Left cardiac atrium (tissue), 4 donors: ENCODE measurements around the gene CADPS2. TPM values are rescaled to one million over a fixed set of nuclear protein-coding genes. Genes with fewer than 3 reads are reported as not detected.
A peak's percentile ranks its signal among the peaks of the same experiment; 100 is the strongest.
"Not testable (repeated sequence)": the region's sequence is repeated elsewhere in the genome, so short reads cannot be mapped to it uniquely, and the experiment has no call there.

Experiments used
- ATAC-seq, 2 donors: fragments of 200-7000 bp; cut with Tn5 transposase; one replicate each; pipeline ENCODE4 v1.9.1; 2020; ENCODE audit warnings: mild to moderate bottlenecking in 2 of 2, moderate library complexity in 2 of 2
- DNase-seq: peaks from one replicate; pipeline ENCODE4 v3.0.0-alpha.2; 2020
- intact Hi-C, 2 donors: fragments of 100-400 bp; cut with DNase I; formaldehyde crosslinking; loops; one replicate each; pipeline versions ENCODE4 v1.14.1 to v1.15.1; 2022 to 2023
- total RNA-seq, 2 donors: library from RNA; stranded (reverse); fragmentation: NEBNext Ultra II Directional; extraction: Animal tissue kit (Norgen Biotek cat#: 25700); gene quantifications; one replicate each; pipeline ENCODE4 v1.2.1, GENCODE V29; 2021
- donor health status: DM: no; HTN: yes; CAD: no.
- donor health status: DM: no; HTN: yes; CAD: no; lungs with severe emphysema.
- donor health status: DM: yes; HTN: yes; CAD: no.
- donor health status: Dilated cardiomyopathy.

Gene CADPS2
- total RNA-seq, 2 donors from 2014 or later, result 11.5 to 14.4 TPM

DNA sequence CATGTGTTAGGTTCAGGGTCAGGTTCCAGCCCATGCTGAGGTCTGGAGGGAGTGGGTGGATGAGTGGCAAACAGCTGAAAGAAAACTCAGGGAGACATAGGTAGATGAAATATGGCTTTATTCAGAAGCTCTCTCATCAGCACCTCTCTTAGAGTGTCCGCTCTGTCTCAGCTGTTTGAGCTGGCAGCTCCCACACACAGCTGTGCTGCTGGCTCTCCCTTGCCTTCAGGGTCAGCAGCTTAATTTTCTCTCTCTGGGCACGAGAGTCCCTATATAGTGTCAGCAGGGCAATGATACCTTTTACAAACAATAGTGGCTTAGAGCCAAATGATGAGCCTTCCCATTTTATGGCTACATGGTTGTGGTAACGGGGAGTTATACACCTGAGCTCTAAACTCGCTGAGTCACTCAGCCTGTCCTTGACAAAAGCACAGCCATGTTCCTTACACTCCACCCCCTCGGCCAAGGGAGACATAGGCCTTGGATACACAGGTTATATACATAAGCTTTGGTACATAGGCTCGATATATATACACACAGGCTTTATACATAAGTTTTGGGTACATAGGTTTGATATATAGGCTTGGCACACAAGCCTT lies 197.8 kb downstream of the CADPS2 start:
- intact Hi-C loops, result no loop called here
- ATAC-seq (peak in 1 of 2 donors; percentile 53), DNase-seq (no peak)

DNA sequence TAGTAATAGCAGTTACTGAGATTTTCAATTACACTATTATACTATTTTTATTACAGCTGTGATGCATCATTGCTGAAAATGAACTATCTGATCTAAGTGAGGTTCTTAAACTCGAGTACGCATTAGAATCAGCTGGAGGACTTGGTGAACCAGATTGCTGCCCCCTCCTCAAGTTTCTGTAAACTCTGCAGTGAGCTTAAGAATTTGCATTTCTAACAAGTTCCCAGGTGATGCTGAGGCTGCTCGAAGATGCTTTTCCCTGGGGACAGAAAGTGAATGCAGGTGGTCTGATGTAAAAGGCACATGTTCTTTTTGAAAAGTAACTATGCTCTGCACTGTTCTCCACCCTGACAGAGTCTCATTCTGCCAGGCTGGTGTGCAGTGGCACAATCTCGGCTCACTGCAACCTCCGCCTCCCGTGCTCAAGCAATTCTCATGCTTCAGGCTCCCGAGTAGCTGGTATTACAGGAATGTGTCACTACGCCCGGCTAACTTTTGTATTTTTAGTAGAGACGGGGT lies 199.8 kb downstream of the CADPS2 start:
- no peak for DNase-seq
- no peak for ATAC-seq
- intact Hi-C loops, result no loop called here

- ATAC-seq, result no peak
- no peak for DNase-seq
- intact Hi-C loops, result no loop called here
These were observed 201.8 kb downstream of the CADPS2 start for GRCh38 chr7:122684504-122684903.

DNA sequence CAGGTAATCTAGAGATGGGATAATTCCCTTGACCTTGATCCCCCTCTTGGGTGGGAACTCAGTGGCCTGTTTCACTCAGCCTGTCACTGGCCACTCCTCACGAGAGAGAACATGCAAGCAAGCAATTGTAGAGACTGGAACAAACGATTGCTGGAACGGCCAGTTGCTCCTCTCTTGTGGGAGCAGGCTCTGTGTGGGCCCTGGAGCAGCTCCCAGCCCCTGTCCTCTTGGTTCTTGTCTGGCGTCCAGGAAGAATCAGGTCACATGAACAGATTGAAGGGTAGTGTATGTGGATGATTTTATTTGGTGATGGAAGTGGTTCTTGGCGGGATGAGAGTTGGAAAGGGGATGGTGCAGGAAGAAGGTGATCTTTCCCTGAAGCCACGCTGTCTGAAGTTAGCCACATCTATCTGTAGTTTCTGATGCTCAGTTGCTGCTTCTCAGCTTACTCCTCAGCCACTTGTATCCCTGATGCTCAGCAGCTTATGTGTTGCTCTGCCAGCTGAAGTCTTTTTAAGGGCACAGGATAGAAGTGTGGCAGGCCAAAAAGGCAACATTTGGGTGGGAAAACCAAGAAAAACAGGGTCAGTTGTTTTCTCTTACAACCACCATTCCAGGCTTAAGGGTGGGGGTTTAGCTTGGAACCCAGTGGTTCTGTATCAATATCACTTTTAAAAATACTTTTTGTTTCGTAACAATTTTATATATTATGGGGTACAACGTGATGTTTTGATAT lies 203.3 kb downstream of the CADPS2 start:
- intact Hi-C loops, result no loop called here
- no peak for DNase-seq
- peak; percentile 26 to 41 for ATAC-seq

DNA sequence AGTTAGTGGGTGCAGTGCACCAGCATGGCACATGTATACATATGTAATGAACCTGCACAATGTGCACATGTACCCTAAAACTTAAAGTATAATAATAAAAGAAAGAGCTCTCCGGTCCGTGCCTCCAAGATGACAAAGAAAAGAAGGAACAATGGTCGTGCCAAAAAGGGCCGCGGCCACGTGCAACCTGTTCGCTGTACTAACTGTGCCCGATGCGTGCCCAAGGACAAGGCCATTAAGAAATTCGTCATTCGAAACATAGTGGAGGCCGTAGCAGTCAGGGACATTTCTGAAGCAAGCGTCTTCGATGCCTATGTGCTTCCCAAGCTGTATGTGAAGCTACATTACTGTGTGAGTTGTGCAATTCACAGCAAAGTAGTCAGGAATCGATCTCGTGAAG lies 205.1 kb downstream of the CADPS2 start:
- DNase-seq, intact Hi-C loops, ATAC-seq: not testable (repeated sequence)

GRCh38 chr7:122679813-122680212 lies 206.4 kb downstream of the CADPS2 start:
- DNase-seq, result no peak
- intact Hi-C loops, result no loop called here
- ATAC-seq, result no peak

DNA sequence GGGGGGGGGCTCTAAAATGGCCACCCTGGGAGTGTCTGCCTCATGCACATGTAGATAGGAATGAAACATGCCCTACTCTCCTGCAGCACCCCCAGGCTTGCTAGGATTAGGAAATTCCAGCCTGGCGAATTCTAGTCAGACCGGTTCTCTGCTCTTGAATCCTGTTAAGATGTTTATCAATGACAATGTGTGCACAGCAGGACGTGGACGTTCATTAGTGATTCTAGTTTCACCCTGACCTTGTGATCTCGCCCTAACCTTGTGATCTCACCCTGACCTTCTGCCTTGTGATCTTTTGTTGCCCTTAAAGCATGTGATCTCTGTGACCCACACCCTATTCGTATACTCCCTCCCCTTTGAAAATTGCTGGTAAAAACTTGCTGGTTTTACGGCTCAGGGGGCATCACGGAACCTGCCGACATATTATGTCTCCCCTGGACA lies 207.0 kb downstream of the CADPS2 start:
- intact Hi-C loops, DNase-seq, ATAC-seq: not testable (repeated sequence)

- no peak for DNase-seq
- no peak for ATAC-seq
- intact Hi-C loops, result no loop called here
These were observed 209.1 kb downstream of the CADPS2 start for GRCh38 chr7:122677149-122677548.

DNA sequence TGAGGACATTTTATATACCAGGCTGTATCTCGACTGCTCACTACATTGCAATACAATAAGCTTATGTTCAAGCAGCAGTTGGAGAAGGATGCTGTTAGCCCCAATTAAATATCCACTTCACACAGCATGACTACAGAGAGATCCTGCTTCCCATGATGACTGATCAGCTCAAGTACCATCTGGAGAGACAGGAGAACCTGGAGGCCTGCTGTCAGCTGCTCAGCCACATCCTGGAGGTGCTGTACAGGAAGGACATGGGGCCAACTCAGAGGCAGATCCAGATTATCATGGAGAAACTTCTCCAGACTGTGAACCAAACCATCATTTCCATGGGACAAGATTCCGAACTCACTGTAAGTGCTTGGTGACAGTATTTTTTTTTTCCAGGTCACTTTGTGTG lies 209.8 kb downstream of the CADPS2 start:
- intact Hi-C loops, result no loop called here
- DNase-seq, result no peak
- ATAC-seq, result no peak

DNA sequence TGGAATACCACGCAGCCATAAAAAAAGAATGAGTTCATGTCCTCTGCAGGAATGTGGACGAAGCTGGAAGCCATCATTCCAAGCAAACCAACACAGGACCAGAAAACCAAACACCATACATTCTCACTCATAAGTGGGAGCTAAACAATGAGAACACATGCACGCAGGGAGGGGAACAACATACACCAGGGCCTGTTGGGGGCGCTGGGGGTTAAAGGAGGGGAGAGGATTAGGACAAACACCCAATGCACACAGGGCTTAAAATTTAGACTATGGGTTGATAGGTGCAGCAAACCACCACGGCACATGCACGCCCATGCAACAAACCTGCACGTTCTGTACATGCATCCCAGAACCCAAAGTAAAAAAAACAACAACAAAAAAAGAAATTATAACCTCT lies 210.6 kb downstream of the CADPS2 start:
- intact Hi-C loops, result no loop called here
- ATAC-seq (no peak), DNase-seq (no peak)

- intact Hi-C loops, result no loop called here
- ATAC-seq (peak in 1 of 2 donors; percentile 57), DNase-seq (no peak)
These were observed 211.2 kb downstream of the CADPS2 start for GRCh38 chr7:122675011-122675410.

GRCh38 chr7:122674502-122674901 lies 211.8 kb downstream of the CADPS2 start:
- ATAC-seq (peak in 1 of 2 donors; percentile 64), DNase-seq (peak; percentile 39)
- intact Hi-C loops, result no loop called here

- peak; percentile 24 for DNase-seq
These were observed 212.3 kb downstream of the CADPS2 start for GRCh38 chr7:122673951-122674350.

DNA sequence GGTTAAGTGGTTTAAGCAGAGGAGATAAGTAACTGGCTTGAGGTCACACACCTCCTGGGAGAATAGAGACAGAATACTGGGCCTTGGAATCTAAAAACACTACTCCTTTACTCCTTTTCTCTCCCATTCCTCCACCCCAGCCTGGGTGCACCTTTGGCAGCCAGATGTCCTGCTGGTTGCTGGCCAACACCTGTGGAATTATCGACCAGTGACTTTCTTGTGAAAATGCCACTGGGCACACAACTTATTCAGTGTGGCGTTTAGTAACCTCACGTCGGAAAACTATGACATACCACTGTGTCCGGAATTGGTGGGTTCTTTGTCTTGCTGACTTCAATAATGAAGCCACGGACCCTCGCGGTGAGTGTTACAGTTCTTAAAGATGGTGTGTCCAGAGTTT lies 213.7 kb downstream of the CADPS2 start:
- intact Hi-C loops, result no loop called here
- DNase-seq (no peak), ATAC-seq (no peak)

More at GRCh38 chr7:122673951-122674350, 212.3 kb downstream of the CADPS2 start:
- ATAC-seq, result peak in 1 of 2 donors; percentile 18
- intact Hi-C loops, result no loop called here

DNA sequence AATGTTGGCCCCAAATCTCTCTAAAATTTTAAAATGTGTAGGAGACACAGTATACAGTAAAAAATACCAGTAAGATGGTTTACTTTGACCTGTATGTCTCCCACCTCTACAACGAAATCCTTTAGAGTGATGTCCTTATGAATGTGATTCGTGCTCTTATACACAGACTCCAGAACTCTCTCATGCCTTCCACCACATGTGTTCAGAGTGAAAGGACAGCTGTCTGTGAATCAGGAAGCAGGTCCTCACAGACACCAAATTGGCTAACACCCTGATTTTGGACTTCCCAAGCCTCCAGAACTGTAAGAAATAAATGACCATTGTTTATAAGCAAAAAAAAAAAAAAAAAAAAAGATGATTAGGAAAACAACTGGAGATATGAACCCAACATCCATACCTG lies 222.5 kb downstream of the CADPS2 start:
- intact Hi-C loops, result no loop called here
- DNase-seq (no peak), ATAC-seq (no peak)

GRCh38 chr7:122658856-122659255 lies 227.4 kb downstream of the CADPS2 start:
- DNase-seq (no peak), ATAC-seq (no peak)
- intact Hi-C loops, result no loop called here

DNA sequence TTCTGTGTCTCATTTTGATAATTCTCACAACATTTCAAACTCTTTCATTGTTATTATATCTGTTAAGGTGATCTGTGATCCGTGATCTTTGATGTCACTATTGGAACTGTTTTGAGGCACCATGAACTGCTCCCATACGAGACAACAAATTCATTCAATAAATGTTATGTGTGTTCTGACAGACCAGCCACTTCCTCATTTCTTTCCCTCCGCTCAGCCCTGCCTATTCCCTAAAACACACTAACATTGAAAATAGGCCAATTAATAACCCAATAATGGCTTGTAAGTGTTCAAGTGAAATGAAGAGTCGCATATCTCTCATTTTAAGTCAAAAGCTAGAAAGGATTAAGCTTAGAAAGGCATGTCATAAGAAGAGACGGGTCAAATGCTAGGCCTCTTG lies 232.6 kb downstream of the CADPS2 start:
- intact Hi-C loops, result no loop called here
- ATAC-seq, result no peak
- DNase-seq, result no peak

- DNase-seq (no peak), ATAC-seq (no peak)
- intact Hi-C loops, result no loop called here
These were observed 233.4 kb downstream of the CADPS2 start for GRCh38 chr7:122652876-122653275.

- DNase-seq (no peak), ATAC-seq (peak in 1 of 2 donors; percentile 65)
- intact Hi-C loops, result no loop called here
These were observed 234.8 kb downstream of the CADPS2 start for GRCh38 chr7:122651451-122651850.

- intact Hi-C loops, result no loop called here
- no peak for DNase-seq
- no peak for ATAC-seq
These were observed 243.0 kb downstream of the CADPS2 start for GRCh38 chr7:122643250-122643649.

- intact Hi-C loops, result no loop called here
- no peak for DNase-seq
- no peak for ATAC-seq
These were observed 247.8 kb downstream of the CADPS2 start for GRCh38 chr7:122638459-122638858.
